Trophoblast cell (in vitro differentiated cells and primary cell): Measurements from ENCODE around the gene DNAH5.

Experiments
- DNase-seq, 2 donors: peaks; one replicate each; pipeline ENCODE4 v3.0.0-alpha.2; 2016
- H2AFZ ChIP-seq: 2 replicates; pipeline ENCODE4 v1.6.1; 2013; ENCODE audit warnings: low read length, moderate library complexity, mild to moderate bottlenecking; ENCODE audit not compliant: insufficient read depth, poor library complexity
- H2AK5ac ChIP-seq: 2 replicates; pipeline ENCODE4 v1.6.1; 2013; ENCODE audit warnings: mild to moderate bottlenecking, low read length
- H2BK120ac ChIP-seq: 2 replicates; pipeline ENCODE4 v1.6.1; 2013; ENCODE audit warnings: low read length, mild to moderate bottlenecking, moderate library complexity; ENCODE audit not compliant: insufficient read depth, poor library complexity
- H2BK12ac ChIP-seq: 2 replicates; pipeline ENCODE4 v1.6.1; 2013; ENCODE audit warnings: mild to moderate bottlenecking, low read length, moderate library complexity
- H2BK5ac ChIP-seq: 2 replicates; pipeline ENCODE4 v1.6.1; 2013; ENCODE audit warnings: low read length, low read depth, moderate library complexity, mild to moderate bottlenecking; ENCODE audit not compliant: poor library complexity
- H3K14ac ChIP-seq: 2 replicates; pipeline ENCODE4 v1.6.1; 2013; ENCODE audit warnings: mild to moderate bottlenecking, low read length
- H3K18ac ChIP-seq: 2 replicates; pipeline ENCODE4 v1.6.1; 2013; ENCODE audit warnings: mild to moderate bottlenecking, low read length
- H3K23ac ChIP-seq: 2 replicates; pipeline ENCODE4 v1.6.1; 2013; ENCODE audit warnings: low read length
- H3K27ac ChIP-seq: 2 replicates; pipeline ENCODE4 v1.5.1; 2013; ENCODE audit warnings: low read depth, mild to moderate bottlenecking, inconsistent platforms, low read length, moderate library complexity
- H3K27me3 ChIP-seq: 2 replicates; pipeline ENCODE4 v1.6.1; 2013; ENCODE audit warnings: inconsistent platforms, mild to moderate bottlenecking, low read length, moderate library complexity; ENCODE audit not compliant: insufficient read depth
- H3K36me3 ChIP-seq, 2 experiments: 1 replicate in 1 of 2; 2 replicates in 1 of 2; pipeline ENCODE4 v1.6.1; 2013; ENCODE audit warnings: low read length in 2 of 2, mild to moderate bottlenecking in 2 of 2, moderate library complexity in 1 of 2; ENCODE audit not compliant: insufficient read depth in 2 of 2, control insufficient read depth in 1 of 2
- H3K4ac ChIP-seq: 2 replicates; pipeline ENCODE4 v1.6.1; 2013; ENCODE audit warnings: low read depth, mild to moderate bottlenecking, low read length, moderate library complexity
- H3K4me1 ChIP-seq, 2 experiments: 1 replicate in 1 of 2; 2 replicates in 1 of 2; pipeline ENCODE4 v1.6.1; 2013; ENCODE audit warnings: low read length in 2 of 2, mild to moderate bottlenecking in 2 of 2, moderate library complexity in 1 of 2; ENCODE audit not compliant: insufficient read depth in 2 of 2, control insufficient read depth in 1 of 2
- H3K4me2 ChIP-seq: 2 replicates; pipeline ENCODE4 v1.6.1; 2013; ENCODE audit warnings: inconsistent platforms, mild to moderate bottlenecking, low read length, moderate library complexity
- H3K4me3 ChIP-seq: 2 replicates; pipeline ENCODE4 v1.5.1; 2013; ENCODE audit warnings: mild to moderate bottlenecking, low read depth, low read length, inconsistent platforms
- H3K79me1 ChIP-seq: one replicate; pipeline ENCODE4 v1.6.1; 2013; ENCODE audit warnings: low read length
- H3K79me2 ChIP-seq: 2 replicates; pipeline ENCODE4 v1.6.1; 2013; ENCODE audit warnings: low read length, mild to moderate bottlenecking; ENCODE audit not compliant: control insufficient read depth, insufficient read depth, poor library complexity
- H3K9ac ChIP-seq: 2 replicates; pipeline ENCODE4 v1.6.1; 2013; ENCODE audit warnings: mild to moderate bottlenecking, low read length
- H3K9me3 ChIP-seq: 2 replicates; pipeline ENCODE4 v1.6.1; 2013; ENCODE audit warnings: low read depth, mild to moderate bottlenecking, control low read depth, inconsistent platforms, low read length; ENCODE audit not compliant: insufficient read depth
- H4K12ac ChIP-seq: 2 replicates; pipeline ENCODE4 v1.6.1; 2013; ENCODE audit warnings: low read depth, mild to moderate bottlenecking, low read length, moderate library complexity
- H4K8ac ChIP-seq: 2 replicates; pipeline ENCODE4 v1.6.1; 2013; ENCODE audit warnings: low read depth, mild to moderate bottlenecking, low read length, moderate library complexity
- H4K91ac ChIP-seq: one replicate; pipeline ENCODE4 v1.6.1; 2013; ENCODE audit warnings: low read depth, mild to moderate bottlenecking, low read length, moderate library complexity
- WGBS: extraction: QIAGEN DNeasy Blood & Tissue Kit; methylation state at CpG from one replicate; pipeline ENCODE4 v1.1.7; 2013; ENCODE audit warnings: missing lambda C conversion rate; ENCODE audit not compliant: insufficient read length, insufficient coverage; ENCODE audit errors: extremely low coverage; 5-methylcytosine and 5-hydroxymethylcytosine counted together

DNAH5 gene

DNA sequence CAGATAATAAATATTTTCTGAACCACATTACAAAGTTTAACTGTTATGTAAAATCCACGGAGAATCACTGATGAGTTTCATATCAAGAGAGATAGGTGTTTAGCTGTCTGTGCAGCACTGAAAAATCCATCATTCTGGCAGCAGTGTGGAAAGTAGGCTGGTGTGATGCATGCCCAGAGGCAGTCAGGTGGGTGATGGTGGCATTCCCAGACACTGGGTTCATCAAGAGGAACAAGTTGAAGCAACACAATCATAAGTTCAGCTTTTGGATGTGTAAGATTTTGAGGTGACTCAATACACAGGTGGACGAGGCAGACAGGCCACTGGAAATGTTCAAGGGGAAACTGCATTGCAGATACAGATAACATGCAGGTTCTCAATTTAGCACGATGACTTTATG, 11.9 kb downstream of the DNAH5 start:
- Histone ChIP-seq H4K91ac (no peak overlapping the region), H4K8ac (no peak overlapping the region), H2BK5ac (no peak overlapping the region), H3K36me3 (no peaks in the 10 kb centered on the region), H3K4ac (no peak overlapping the region), H3K79me1 (no peaks in the 10 kb centered on the region), H3K4me1 (no peaks in the 10 kb centered on the region), H2BK120ac (no peak overlapping the region), H3K14ac (no peak overlapping the region), H4K12ac (no peak overlapping the region), H2AK5ac (no peak overlapping the region), H3K4me2 (no peak overlapping the region), H3K9me3 (no peaks in the 10 kb centered on the region), H3K27ac (no peak overlapping the region), H3K79me2 (no peaks in the 10 kb centered on the region), H3K9ac (no peak overlapping the region), H3K18ac (no peak overlapping the region), H2AFZ (no peak overlapping the region), H3K23ac (no peak overlapping the region), H3K27me3 (no peaks in the 10 kb centered on the region), H2BK12ac (no peak overlapping the region), H3K4me3 (no peak overlapping the region)
- DNase-seq, result no peak
- WGBS, result no CpG with 5 or more reads among the region's 3 CpGs

DNA sequence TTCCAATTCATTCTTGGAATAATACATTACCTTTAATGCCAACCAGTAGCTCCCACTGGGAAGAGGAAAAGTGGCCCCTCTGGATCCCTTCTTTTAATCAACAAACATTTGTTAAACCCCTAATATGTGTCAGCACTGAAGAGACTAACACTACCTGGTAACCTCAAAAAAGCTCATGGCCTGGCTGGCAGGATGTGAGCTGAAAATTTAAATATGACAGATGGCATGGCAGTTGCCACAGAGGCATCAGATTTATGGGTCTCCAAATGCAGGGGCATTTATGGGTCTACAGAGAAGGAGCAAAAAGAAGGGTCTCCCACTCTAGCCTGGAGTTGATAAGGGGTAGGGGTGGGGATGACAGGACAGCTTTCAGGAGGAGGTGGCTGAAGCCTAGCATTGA, 12.5 kb downstream of the DNAH5 start:
- Histone ChIP-seq H2AK5ac (no peak overlapping the region), H3K18ac (no peak overlapping the region)
- no peak for DNase-seq

DNA sequence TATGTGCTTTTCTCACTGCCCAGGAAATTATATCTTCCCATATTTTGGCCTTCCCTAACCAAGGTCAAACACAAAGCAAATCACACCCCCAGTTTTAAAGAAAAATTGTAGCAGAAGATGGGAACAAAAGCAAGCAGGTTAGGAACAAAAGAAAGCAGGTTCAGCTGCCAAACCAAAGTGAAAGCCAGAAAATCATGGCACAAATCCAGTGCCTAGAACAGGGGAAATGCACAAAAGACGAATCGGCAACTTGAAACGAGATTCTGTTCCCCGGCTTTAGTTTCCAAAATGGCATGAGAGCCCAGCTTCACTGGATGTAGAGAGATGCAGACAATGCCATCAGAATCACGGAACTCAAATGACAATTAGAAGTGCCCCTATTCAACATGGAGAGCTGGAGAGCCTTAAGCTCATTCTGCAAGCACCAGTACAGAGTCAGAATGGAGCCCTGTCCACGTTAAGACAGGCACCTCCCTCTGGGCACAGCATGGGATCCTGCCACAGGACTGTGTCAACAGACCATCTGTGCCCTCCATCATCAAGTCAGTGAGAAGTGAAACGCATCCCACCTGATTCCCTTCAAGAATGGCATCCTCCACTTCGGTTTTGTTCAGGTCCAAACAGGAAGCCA, 13.8 kb downstream of the DNAH5 start:
- Histone ChIP-seq H3K79me2 (no peaks in the 10 kb centered on the region), H3K4ac (no peak overlapping the region), H3K27me3 (no peaks in the 10 kb centered on the region), H3K4me3 (no peak overlapping the region), H4K12ac (no peak overlapping the region), H3K23ac (no peak overlapping the region), H2BK120ac (no peak overlapping the region), H2AFZ (no peak overlapping the region), H4K8ac (no peak overlapping the region), H3K9ac (no peak overlapping the region), H3K18ac (no peak overlapping the region), H3K79me1 (no peaks in the 10 kb centered on the region), H2AK5ac (no peak overlapping the region), H3K4me1 (no peaks in the 10 kb centered on the region), H3K9me3 (no peaks in the 10 kb centered on the region), H3K14ac (no peak overlapping the region), H2BK5ac (no peak overlapping the region), H3K36me3 (no peaks in the 10 kb centered on the region), H3K27ac (no peak overlapping the region), H3K4me2 (no peak overlapping the region), H2BK12ac (no peak overlapping the region), H4K91ac (no peak overlapping the region)
- no peak for DNase-seq
- WGBS, result no CpG with 5 or more reads among the region's 8 CpGs

More for the DNA sequence above, 12.5 kb downstream of the DNAH5 start:
- Histone ChIP-seq H3K23ac (no peak overlapping the region), H3K9ac (no peak overlapping the region), H4K12ac (no peak overlapping the region), H3K27me3 (no peaks in the 10 kb centered on the region), H3K36me3 (no peaks in the 10 kb centered on the region), H3K9me3 (no peaks in the 10 kb centered on the region), H2BK12ac (no peak overlapping the region), H2BK120ac (no peak overlapping the region), H3K79me2 (no peaks in the 10 kb centered on the region), H3K4me2 (no peak overlapping the region), H3K4me1 (no peaks in the 10 kb centered on the region), H3K4ac (no peak overlapping the region), H4K8ac (no peak overlapping the region), H3K4me3 (no peak overlapping the region), H2AFZ (no peak overlapping the region), H3K27ac (no peak overlapping the region), H4K91ac (no peak overlapping the region), H3K14ac (no peak overlapping the region), H2BK5ac (no peak overlapping the region), H3K79me1 (no peaks in the 10 kb centered on the region)

DNA sequence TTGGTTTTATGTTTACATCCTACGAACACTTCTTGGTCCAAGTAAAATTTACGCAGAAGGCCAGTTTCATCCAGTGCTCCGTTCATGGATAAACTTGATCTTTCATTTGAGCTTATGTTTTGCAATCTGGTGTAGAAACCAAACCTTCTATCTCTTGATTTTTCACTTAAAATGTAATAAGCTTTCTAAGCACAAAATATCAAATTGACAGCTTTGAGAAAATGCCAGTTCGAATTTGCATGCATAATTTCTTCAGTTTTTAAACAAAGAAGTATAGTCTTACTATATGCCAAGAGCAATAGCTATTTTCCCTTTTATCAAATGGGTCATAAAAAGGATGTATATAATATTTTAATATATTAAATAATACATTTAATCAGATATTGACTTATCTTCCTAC, 17.8 kb downstream of the DNAH5 start:
- Histone ChIP-seq H4K8ac (no peak overlapping the region), H3K9me3 (no peaks in the 10 kb centered on the region), H3K79me1 (no peaks in the 10 kb centered on the region), H3K14ac (no peak overlapping the region), H3K4me3 (no peak overlapping the region), H3K9ac (no peak overlapping the region), H2BK120ac (no peak overlapping the region), H3K23ac (no peak overlapping the region), H2AK5ac (no peak overlapping the region), H3K4me1 (no peaks in the 10 kb centered on the region), H4K12ac (no peak overlapping the region), H4K91ac (no peak overlapping the region), H2BK12ac (no peak overlapping the region), H3K18ac (no peak overlapping the region), H3K27ac (no peak overlapping the region), H3K36me3 (no peaks in the 10 kb centered on the region), H3K4ac (no peak overlapping the region), H3K27me3 (no peaks in the 10 kb centered on the region), H3K79me2 (no peaks in the 10 kb centered on the region), H3K4me2 (no peak overlapping the region), H2BK5ac (no peak overlapping the region), H2AFZ (no peak overlapping the region)
- no peak for DNase-seq
- WGBS, result no CpG with 5 or more reads among the region's 4 CpGs
